Activated T-helper 2 cell treated with anti-CD3 and anti-CD28 coated beads, Interferon-gamma antibody, Interleukin-2, Interleukin-4, amounts not matched to agents 10 μg/mL and 5 μg/mL and 100 μg/mL, durations not matched to agents 14 hours and 24 hours and 36 hours (primary cell): Measurements from ENCODE around the gene ARID4B. TPM values are rescaled to one million over a fixed set of nuclear protein-coding genes. Genes with fewer than 3 reads are reported as not detected.

Experiments used
- DNase-seq: peaks from one replicate; pipeline ENCODE4 v3.0.0; 2021; ENCODE audit warnings: low spot score
- H3K27ac Mint-ChIP-seq: one replicate; pipeline ENCODE4 v1.8.0; 2021; ENCODE audit warnings: mixed read lengths
- H3K27me3 Mint-ChIP-seq: one replicate; pipeline ENCODE4 v1.8.0; 2021; ENCODE audit warnings: low read depth, mixed read lengths
- H3K36me3 Mint-ChIP-seq: one replicate; pipeline ENCODE4 v1.8.0; 2021; ENCODE audit warnings: low read depth, mixed read lengths
- H3K4me1 Mint-ChIP-seq: one replicate; pipeline ENCODE4 v1.8.0; 2021; ENCODE audit warnings: low read depth, mixed read lengths
- H3K4me3 Mint-ChIP-seq: one replicate; pipeline ENCODE4 v1.8.0; 2021; ENCODE audit warnings: low read depth, mild to moderate bottlenecking, moderate library complexity, mixed read lengths
- H3K9me3 Mint-ChIP-seq: one replicate; pipeline ENCODE4 v1.8.0; 2021; ENCODE audit warnings: mixed read lengths
- intact Hi-C: fragments of 100-400 bp; cut with micrococcal nuclease; formaldehyde crosslinking; loops from one replicate; pipeline ENCODE4 v1.15.1; 2023
- total RNA-seq: library from RNA; stranded (reverse); gene quantifications from 2 replicates; pipeline ENCODE4 v1.2.3, GENCODE V29; 2022

Gene ARID4B
- total RNA-seq, 1 donor from 2014 or later = 49.6 TPM

GRCh38 chr1:235351441-235351840, 23.5 kb upstream of the ARID4B start:
- Mint-ChIP-seq H3K9me3 (no peaks in the 10 kb centered on the region), H3K4me1 (no peaks in the 10 kb centered on the region), H3K4me3 (no peak overlapping the region), H3K27ac (no peak overlapping the region), H3K36me3 (peaks cover 6% of the 10 kb centered on the region), H3K27me3 (peaks cover 4% of the 10 kb centered on the region)
- no peak for DNase-seq
- intact Hi-C loops = no loop called here

- no peak overlapping the region for H3K27ac Mint-ChIP-seq
- H3K36me3 Mint-ChIP-seq = peaks cover 32% of the 10 kb centered on the region
- H3K9me3 Mint-ChIP-seq = no peaks in the 10 kb centered on the region
- H3K4me3 Mint-ChIP-seq = no peak overlapping the region
- H3K27me3 Mint-ChIP-seq = no peaks in the 10 kb centered on the region
- no peak for DNase-seq
- intact Hi-C loops = no loop called here
- H3K4me1 Mint-ChIP-seq = no peaks in the 10 kb centered on the region
Measured at GRCh38 chr1:235343726-235344125, 15.7 kb upstream of the ARID4B start.

DNA sequence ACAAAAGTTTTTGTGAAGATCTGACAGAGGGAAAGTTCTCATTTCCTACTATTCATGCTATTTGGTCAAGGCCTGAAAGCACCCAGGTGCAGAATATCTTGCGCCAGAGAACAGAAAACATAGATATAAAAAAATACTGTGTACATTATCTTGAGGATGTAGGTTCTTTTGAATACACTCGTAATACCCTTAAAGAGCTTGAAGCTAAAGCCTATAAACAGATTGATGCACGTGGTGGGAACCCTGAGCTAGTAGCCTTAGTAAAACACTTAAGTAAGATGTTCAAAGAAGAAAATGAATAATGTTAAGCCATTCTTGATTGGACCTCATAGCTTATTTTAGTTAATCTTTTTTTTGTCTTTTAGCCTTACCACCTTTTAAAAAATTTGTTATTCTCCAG, 14.5 kb upstream of the ARID4B start:
- Mint-ChIP-seq H3K27me3 (no peaks in the 10 kb centered on the region), H3K27ac (no peak overlapping the region), H3K4me1 (no peaks in the 10 kb centered on the region), H3K36me3 (peaks cover 36% of the 10 kb centered on the region), H3K4me3 (no peak overlapping the region), H3K9me3 (no peaks in the 10 kb centered on the region)
- intact Hi-C loops = no loop called here
- no peak for DNase-seq

DNA sequence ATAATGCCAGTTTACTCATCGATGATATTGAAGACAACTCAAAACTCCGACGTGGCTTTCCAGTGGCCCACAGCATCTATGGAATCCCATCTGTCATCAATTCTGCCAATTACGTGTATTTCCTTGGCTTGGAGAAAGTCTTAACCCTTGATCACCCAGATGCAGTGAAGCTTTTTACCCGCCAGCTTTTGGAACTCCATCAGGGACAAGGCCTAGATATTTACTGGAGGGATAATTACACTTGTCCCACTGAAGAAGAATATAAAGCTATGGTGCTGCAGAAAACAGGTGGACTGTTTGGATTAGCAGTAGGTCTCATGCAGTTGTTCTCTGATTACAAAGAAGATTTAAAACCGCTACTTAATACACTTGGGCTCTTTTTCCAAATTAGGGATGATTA, 14.1 kb upstream of the ARID4B start:
- no peaks in the 10 kb centered on the region for H3K27me3 Mint-ChIP-seq
- H3K9me3 Mint-ChIP-seq = no peaks in the 10 kb centered on the region
- no peak overlapping the region for H3K27ac Mint-ChIP-seq

GRCh38 chr1:235341334-235341733, 13.4 kb upstream of the ARID4B start:
- Mint-ChIP-seq H3K4me1 (peaks cover 8% of the 10 kb centered on the region), H3K27ac (no peak overlapping the region), H3K27me3 (no peaks in the 10 kb centered on the region), H3K9me3 (no peaks in the 10 kb centered on the region), H3K36me3 (peaks cover 40% of the 10 kb centered on the region), H3K4me3 (no peak overlapping the region)
- no peak for DNase-seq
- intact Hi-C loops = no loop called here

More for the DNA sequence above, 14.1 kb upstream of the ARID4B start:
- peaks cover 3% of the 10 kb centered on the region for H3K4me1 Mint-ChIP-seq
- no peak overlapping the region for H3K4me3 Mint-ChIP-seq
- no peak for DNase-seq
- intact Hi-C loops = no loop called here
- H3K36me3 Mint-ChIP-seq = peaks cover 39% of the 10 kb centered on the region

DNA sequence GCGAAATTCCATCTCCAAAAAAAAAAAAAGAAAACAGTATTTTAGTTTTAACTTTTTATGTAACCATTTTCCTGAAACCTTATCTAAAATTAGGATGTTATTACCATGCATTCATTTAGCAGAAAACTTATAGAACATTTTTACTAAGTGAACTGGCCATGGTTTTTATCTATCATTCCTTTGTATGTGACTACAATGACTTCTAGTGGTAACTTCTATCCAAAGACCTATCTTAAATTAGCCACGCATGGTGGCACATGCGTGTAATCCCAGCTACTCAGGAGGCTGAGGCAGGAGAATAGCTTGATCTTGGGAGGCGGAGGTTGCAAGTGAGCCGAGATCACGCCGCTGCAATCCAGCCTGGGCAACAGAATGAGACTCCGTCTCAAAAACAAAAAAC, 11.8 kb upstream of the ARID4B start:
- intact Hi-C loops = no loop called here
- H3K4me3 Mint-ChIP-seq = no peak overlapping the region
- no peak overlapping the region for H3K27ac Mint-ChIP-seq
- H3K9me3 Mint-ChIP-seq = no peaks in the 10 kb centered on the region
- no peaks in the 10 kb centered on the region for H3K27me3 Mint-ChIP-seq
- H3K4me1 Mint-ChIP-seq = peaks cover 16% of the 10 kb centered on the region
- peaks cover 40% of the 10 kb centered on the region for H3K36me3 Mint-ChIP-seq
- no peak for DNase-seq

DNA sequence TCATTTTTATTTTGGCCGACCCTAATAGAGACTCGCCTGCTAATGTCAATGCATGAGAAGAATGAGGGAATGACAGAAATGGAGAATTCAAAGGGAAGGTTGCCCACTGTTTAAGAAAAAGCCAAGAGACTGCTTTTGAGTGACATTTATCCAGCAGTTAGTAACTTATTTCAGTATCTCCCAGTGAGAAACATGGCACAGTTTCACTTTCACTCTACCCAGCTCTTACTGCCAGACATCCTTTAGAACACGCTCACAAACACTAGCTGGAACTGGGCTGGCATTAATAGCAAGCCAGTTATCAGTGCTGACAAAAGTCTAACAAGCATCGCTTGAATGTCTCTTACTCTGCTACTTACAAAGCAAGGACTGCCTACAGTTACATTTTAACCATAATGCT, 8.9 kb upstream of the ARID4B start:
- H3K27me3 Mint-ChIP-seq = no peaks in the 10 kb centered on the region
- H3K27ac Mint-ChIP-seq = peak overlapping the region; percentile 26
- peaks cover 19% of the 10 kb centered on the region for H3K4me1 Mint-ChIP-seq
- peak overlapping the region; percentile 10 for H3K4me3 Mint-ChIP-seq
- no peaks in the 10 kb centered on the region for H3K9me3 Mint-ChIP-seq
- H3K36me3 Mint-ChIP-seq = peaks cover 32% of the 10 kb centered on the region
- intact Hi-C loops = no loop called here
- DNase-seq = peak; percentile 16

- intact Hi-C loops = no loop called here
- no peak overlapping the region for H3K4me3 Mint-ChIP-seq
- peaks cover 30% of the 10 kb centered on the region for H3K4me1 Mint-ChIP-seq
- H3K36me3 Mint-ChIP-seq = peaks cover 39% of the 10 kb centered on the region
- H3K9me3 Mint-ChIP-seq = no peaks in the 10 kb centered on the region
- no peaks in the 10 kb centered on the region for H3K27me3 Mint-ChIP-seq
- no peak for DNase-seq
- no peak overlapping the region for H3K27ac Mint-ChIP-seq
Measured at GRCh38 chr1:235331401-235331800, 3.4 kb upstream of the ARID4B start.

GRCh38 chr1:235330918-235331285, 2.9 kb upstream of the ARID4B start:
- Mint-ChIP-seq H3K36me3 (peaks cover 40% of the 10 kb centered on the region), H3K9me3 (no peaks in the 10 kb centered on the region), H3K27me3 (no peaks in the 10 kb centered on the region), H3K27ac (no peak overlapping the region), H3K4me1 (peaks cover 31% of the 10 kb centered on the region), H3K4me3 (no peak overlapping the region)
- intact Hi-C loops = no loop called here
- no peak for DNase-seq

GRCh38 chr1:235329139-235329902, 1.3 kb upstream of the ARID4B start:
- Mint-ChIP-seq H3K36me3 (peaks cover 35% of the 10 kb centered on the region), H3K27me3 (no peaks in the 10 kb centered on the region), H3K4me3 (no peak overlapping the region), H3K27ac (no peak overlapping the region), H3K9me3 (no peaks in the 10 kb centered on the region), H3K4me1 (peaks cover 35% of the 10 kb centered on the region)
- DNase-seq = peak; percentile 59
- intact Hi-C loops = loop anchor here (2.0 to 10.0 kb wide), 6 partner anchors 25 to 855 kb away; partner anchors contain the start of genes LYST and TARBP1

DNA sequence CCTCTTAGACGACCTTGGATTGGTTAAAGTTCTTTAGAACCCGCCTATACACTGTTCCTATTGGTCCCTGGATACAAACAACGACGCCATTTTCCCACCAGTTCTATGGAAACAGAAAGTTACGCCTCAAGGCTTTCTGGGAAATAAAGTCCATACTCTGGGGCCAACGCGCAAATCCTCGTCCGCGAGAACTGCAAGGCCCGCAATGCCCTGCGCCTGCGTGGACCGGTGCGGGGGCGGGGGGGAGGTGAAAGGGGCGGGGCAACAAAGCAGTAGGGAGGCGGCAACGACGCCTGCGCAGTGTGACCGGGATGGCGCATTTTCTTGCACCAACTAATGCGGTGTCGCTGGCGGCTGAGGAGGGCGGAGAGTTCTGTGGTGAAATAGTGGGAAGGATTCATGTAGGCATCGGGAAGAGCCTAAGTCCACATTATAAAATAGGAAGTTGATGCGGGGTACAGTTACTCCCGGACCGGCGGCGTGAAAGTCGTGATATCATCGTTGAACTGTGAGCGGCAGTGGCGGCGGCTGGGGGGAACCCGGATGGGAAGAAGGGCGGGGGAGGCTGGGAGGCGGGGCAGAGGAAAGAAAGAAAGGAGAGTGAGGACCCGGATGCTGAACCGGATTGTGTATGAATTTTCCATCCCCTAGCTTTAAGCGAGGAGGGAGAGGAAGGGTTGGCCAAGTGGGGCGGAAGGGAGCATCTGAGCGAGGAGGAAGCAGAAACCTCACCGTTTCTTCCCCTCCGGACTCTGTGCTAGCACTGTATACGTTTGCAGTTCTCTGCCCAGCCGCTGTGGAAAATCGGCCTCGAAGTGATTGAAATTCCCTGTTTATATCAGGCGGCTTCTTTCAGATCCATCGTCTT, 526 bp upstream of the ARID4B start, which contains the start of gene GGPS1:
GGPS1 (plus strand) TSS at position 300 of the 868 bp plus-strand sequence. CDS start 6,695 bp downstream, outside the sequence.
- peak within 1 kb of the TSS; percentile 88 for H3K27ac Mint-ChIP-seq
- DNase-seq = peak; percentile 94
- intact Hi-C loops = loop anchor here (1.0 to 10.0 kb wide), 12 partner anchors 24 to 955 kb away; partner anchors contain the start of genes B3GALNT2, COA6, LYST and RBM34

GRCh38 chr1:235326719-235327558, 1.0 kb downstream of the ARID4B start:
- Mint-ChIP-seq H3K9me3 (no peaks in the 10 kb centered on the region), H3K4me3 (peak overlapping the region; percentile 98), H3K27me3 (no peaks in the 10 kb centered on the region), H3K36me3 (peaks cover 37% of the 10 kb centered on the region), H3K27ac (peak overlapping the region; percentile 92), H3K4me1 (peaks cover 44% of the 10 kb centered on the region)
- DNase-seq = peak; percentile 58
- intact Hi-C loops = loop anchor here (5.0 to 10.0 kb wide), 3 partner anchors 540 to 852 kb away; partner anchors contain the start of genes LYST and TARBP1

More for the DNA sequence above, 526 bp upstream of the ARID4B start, which contains the start of gene GGPS1:
- no peak within 1 kb of the TSS for H3K4me3 Mint-ChIP-seq
- no peaks in the 10 kb centered on the region for H3K27me3 Mint-ChIP-seq
- H3K9me3 Mint-ChIP-seq = no peaks in the 10 kb centered on the region
- H3K4me1 Mint-ChIP-seq = peaks cover 39% of the 10 kb centered on the region
- H3K36me3 Mint-ChIP-seq = peaks cover 32% of the 10 kb centered on the region
